ENCODE measurements around the gene PDE8A.
"Not testable (repeated sequence)": the region's sequence is repeated elsewhere in the genome, so short reads cannot be mapped to it uniquely, and the experiment has no call there.

Gene PDE8A

DNA sequence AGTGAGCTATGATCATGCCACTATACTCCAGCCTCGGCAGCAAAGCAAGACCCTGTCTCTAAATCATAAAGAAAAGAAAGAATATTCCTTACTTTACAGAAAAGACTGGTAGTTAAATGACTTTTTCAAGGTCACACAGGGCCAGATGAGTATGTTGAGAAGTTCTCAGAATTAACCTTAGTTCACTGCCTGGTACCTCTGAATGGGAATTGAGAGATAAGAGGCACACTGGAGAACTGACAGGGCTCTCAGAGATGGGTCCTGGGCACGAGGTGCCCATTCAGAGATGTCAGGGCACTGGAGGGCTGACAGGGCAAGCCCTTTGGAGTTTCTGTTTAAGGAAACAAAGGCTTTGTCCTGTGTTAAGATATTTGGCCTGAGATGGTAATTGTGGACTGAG is 157.7 kb downstream of the PDE8A start:
- no peak for DNase-seq

DNA sequence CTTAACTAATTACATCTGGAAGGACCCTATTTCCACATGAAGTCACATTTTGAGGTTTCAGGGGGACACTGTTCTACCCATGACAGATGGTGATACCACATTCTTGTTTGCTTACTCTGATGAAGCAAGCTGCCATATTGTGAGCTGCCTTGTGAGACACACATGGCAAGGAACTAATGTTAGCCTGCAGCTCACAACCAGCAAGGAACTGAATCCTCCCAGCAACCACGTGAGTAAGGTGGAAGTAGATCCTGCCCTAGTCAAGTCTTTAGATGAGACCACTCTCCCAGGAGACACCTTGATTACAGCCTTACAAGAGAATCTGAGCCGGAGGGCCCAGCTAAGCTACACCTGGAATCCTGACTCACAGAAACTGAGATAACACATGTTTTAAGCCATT is 160.1 kb downstream of the PDE8A start:
- no peak for DNase-seq

DNA sequence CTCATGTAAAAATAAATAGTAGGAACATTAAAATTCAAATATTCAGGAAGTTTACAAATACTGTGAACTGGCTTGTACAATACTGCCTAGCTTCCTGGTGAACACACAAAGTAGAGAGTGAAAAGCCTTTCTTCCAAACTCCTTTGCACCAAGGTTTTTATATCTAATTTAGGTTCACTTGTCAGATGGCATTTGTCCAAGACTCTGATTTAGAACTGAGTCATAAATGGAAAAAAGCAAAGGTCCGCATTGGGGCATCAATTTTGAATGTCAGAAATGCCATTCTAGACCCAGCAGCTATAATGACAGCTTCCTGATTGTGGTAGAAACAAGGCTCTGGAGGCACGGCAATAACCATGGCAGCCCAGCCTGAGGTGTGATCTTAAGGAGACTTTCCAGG is 160.7 kb downstream of the PDE8A start:
- no peak for DNase-seq

DNA sequence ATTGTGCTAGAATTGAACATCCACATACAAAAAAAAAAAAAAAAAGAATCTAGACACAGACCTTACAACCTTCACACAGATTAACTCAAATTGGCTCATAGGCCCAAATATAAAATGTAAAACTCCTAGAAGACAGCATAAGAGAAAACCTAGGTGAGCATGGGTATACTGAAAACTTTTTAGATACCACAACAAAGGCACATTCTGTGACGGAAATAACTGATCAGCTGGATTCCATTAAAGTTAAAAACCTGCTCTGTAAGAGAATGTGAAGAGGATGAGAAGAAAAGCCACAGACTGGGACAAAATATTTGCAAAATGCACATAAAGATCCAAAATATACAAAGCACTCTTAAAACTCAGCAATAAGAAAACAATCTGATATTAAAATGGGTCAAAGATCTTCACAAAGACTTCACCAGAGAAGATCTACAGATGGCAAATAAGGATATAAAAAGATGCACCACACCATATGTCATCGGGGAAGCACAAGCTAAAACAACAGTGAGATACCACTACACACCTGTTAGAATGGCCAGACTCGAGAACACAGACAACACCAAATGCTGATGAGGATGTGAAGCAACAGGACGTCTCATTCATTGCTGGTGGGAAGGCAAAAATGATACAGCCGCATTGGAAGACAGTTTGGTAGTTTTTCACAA is 167.9 kb downstream of the PDE8A start:
- DNase-seq: no peak

DNA sequence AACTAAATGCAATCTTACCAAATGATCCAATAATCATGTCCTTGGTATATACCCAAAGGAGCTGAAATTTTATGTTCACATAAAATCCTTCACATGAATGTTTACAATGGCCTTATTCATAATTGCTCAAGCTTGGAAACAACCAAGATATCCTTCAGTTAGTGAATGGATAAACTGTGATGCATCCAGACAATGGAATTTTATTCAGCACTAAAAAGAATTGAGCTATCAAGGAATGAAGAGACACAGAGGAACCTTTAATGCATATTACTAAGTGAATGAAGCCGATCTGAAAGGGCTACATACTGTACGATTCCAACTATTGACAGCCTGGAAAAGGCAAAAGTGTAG is 168.4 kb downstream of the PDE8A start:
- no peak for DNase-seq

DNA sequence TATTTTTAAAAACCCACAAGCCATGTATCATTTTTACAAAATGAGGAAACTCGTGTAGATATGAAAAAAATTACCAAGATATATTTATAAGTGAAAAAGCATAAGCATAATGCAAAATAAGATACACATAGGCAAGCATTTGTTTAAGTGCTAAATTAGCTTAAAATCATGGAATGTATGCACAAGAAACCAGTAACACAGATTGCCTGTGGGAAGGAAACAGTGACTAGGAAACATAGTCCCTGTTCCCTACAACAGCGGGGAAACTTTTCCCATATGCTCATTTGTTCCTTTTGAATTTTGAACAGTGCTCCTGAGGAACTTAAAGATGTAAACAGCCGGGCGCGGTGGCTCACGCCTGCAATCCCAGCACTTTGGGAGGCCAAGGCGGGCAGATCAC is 169.5 kb downstream of the PDE8A start:
- DNase-seq: no peak

DNA sequence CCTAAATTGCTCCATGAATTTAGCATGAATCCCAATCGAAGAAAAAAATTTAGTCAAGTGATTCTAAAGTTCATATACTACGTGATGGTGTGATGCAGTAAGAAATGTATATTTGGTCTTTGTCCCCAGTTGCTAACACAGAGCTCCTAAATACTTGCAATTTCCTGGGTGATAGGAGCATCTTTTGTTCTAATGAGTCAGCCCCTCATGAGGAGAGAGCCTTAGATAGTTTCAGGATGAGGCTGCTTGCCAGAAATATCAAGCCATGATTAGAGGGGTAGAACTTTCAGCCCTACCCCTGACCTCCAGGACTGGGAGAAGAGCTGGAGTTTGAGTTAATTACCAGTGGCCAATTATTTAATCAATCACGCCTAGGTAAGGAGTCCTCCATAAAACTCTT is 170.2 kb downstream of the PDE8A start:
- DNase-seq: no peak

DNA sequence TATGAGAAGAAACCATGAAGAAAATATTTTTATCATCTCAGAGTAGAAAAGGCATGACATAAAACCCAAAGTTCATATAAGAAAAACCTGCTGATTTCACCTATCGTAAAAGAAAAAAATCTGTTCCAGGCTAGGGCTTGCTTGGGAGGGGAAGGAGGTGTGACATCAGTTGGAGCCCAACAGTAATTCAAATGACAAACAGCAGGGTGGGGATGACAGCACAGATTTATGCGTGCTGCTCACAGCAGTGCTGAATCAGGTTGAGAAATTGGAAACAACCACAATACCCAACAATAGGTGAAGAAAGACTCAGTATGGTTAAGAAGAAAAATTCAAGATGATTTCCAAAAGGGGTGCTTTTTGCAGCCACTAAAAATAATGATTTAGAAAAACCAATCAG is 172.4 kb downstream of the PDE8A start:
- no peak for DNase-seq

DNA sequence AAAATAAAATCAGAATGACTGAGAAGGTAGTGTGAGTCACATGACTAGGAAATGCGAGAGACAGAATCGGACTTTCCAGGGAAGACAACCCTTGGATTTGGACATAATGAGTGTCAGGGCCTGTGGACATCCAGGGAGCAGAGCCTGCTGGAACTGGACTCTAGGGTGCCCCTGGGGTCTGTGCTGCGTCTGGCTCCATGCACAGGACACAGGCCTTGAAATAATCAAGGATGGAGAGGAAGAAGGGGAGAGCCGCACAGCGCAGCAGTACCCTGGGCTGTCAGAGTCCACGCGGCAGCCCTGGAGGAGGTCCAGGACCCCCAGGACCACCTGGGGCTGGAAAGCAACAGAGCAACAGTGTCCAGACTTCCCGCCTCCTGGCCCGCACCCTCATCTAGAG is 173.7 kb downstream of the PDE8A start:
- no peak for DNase-seq

DNA sequence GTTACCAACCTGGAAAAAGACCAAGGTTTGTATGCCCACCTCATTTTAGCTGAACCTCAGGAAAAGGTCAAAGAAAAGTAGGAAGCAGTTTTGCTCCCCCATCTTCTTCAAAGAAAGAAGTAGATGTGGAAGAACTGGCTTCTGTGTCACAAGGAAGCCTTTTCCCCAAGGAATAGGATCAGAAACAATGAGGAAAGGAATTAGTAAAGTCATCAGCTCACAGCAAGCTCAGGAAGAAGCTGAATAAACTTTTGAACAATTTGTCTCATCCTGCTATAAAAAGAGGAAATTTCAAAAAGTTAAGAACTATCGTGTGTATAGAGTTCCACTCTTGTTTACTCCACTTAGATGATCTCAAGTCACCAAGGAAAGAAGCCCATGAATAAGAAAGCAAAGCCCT is 174.2 kb downstream of the PDE8A start:
- DNase-seq: no peak

DNA sequence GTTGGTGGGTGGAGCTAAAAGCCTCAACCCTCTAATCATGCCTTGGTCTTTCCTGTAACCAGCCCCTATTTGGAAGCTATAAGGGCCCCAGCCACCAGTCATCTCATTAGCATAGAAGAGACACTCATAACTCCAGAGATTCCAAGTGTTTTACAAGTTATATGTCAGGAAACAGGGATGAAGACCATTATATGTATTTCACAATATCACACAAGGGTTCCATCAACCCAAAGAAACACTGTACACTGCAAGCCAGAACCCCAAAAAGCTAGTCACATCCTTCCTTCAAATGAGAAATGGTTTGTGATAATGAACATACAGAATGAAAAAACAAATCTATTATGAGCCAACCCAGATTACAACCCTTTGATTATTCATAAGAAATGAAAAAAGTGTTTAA is 175.7 kb downstream of the PDE8A start:
- no peak for DNase-seq

DNA sequence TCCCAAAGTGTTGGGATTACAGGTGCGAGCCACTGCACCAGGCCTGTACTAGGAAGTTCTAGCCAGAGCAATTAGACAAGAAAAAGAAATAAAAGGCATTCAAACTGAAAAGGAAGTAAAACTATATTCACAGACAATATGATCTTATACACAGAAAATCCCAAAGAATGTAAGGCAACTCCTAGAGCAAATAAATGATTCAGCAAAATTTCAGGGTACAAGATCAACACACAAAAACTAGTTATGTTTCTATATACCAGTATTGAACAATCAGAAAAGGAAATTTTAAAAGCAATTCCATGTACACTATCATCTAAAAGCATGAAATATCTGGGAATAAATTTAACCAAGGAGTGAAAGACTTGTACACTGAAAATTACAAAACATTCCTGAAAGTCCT is 180.6 kb downstream of the PDE8A start:
- no peak for DNase-seq

DNA sequence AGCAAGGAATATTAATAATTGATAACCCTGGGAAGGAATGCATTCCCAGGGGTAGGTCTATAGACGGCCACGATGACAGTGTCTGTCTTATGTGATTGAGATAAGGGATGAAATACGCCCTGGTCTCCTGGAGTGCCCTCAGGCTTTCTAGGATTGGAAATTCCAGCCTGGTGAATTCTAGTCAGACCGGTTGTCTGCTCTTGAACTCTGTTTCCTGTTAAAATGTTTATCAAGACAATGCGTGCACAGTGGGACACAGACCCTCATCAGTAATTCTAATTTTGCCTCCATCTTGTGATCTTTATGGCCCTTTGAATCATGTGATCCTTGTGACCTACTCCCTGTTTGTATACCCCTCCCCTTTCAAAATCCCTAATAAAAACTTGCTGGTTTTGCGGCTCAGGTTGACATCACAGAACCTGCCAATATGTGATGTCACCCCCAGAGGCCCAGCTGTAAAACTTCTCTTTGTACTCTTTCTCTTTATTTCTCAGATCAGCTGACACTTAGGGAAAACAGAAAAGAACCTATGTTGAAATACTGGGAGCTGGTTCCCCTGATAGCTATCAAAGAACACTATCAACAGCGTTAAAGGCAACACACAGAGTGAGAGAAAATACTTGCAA is 183.3 kb downstream of the PDE8A start:
- DNase-seq: no peak

DNA sequence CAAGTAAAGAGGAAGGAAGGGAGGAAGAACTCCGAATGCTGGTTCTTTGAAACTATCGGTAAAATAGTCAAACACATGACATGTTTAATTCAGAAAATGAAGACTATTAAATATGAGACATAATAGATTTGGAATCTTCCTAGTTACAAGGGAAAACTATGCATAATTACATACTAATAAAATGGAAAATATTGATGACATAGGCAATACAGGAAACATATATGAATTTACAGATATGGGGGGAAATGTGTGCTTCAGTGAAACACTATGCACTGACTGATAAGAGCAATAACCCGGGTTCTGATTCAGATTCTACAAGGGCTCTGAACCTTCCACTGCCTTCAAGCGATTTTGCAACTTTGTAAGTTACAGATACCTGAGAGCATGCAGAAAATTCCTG is 185.9 kb downstream of the PDE8A start:
- no peak for DNase-seq

DNA sequence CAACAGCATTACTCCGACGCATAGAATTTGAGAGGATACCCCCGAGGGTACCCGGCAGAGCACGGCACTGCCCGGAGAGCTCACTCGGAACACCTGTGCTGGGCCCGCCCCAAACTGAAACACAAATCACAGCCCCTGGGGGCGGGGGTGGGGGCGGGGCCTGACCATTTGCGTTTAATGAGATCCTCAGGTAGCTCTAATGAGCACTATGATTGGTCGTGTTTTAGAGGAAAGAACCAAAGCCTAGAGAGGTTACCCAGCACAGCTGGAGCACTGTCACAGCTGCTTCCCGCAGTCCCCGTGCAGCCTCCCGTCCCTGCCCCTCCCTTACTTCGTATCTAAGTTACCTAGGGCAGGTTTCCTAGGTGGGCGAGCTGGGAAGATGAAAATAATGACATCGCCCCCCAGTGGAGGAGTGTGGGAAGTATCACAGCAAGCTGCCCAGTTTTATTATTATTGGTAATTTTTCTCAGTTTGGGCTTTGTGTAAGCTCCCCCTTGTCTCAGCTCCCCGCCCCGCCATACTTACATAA is 187.1 kb downstream of the PDE8A start:
- peak in 2 of 4 experiments; percentile 9 to 31 for DNase-seq

DNA sequence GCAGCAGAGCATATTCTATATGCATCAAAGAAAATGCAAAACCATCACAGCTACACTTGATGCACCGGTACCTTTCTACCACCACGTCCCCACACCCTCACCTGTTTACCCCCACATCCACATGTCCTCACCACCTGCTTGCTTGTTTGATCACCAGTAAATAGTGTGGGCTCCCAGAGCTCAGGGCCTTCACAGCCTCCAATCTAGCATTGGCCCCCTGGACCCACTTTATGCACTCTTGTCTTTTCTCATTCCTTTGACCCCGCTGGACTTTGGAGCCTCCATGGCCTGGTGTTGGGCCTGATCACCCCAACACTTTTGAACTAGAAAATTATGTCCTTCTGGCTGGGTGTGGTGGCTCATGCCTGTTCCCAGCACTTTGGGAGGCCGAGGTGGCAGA is 190.1 kb downstream of the PDE8A start:
- no peak for DNase-seq

DNA sequence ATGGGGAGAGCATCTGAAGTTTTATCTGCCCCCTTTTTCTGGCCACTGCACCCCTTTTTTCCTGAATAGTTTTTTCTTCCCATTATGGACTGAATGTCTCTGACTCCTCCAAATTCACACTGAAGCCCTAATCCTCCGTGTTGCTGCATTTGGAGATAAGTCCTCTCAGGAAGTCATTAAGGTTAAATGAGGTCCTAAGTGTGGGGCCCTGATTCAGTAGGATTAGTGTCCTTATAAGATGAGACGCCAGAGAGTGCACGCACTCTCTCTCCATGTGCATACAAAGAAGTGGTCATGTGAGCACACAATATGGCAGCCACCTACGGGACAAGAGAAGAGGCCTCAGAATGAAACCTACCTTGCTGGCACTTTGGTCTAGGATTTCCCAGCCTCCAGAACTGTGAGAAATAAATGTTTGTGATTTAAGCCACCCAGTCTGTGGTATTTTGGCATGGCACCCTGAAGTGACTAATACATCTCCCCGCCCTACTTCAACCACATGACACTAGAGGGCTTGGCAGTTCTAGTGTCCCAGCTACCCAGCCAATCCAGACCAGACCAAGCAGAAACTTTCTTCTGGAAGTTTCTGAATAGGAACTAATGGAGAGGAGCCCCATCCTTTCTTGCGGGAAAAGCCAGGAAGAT is 191.3 kb downstream of the PDE8A start:
- DNase-seq: no peak

DNA sequence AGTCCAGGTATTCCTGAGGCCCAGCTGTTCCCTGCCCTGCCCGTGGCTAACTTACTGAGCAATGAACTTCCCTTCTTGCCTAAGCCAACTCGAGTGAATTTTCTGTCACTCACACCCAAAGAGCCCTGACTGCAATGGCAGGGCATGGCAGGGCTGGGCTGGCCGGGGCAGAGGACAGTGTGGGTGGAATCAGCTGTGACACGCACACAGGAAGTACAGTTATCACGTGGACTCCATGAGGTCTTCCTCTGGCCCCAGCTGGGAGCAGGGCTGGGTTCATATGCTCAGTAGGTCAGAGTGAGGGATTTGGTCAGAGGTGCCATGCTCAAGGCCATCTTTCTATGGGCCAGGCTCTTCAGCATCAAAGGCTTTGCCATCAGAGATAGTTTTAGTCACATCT is 192.0 kb downstream of the PDE8A start:
- DNase-seq: not testable (repeated sequence)

DNA sequence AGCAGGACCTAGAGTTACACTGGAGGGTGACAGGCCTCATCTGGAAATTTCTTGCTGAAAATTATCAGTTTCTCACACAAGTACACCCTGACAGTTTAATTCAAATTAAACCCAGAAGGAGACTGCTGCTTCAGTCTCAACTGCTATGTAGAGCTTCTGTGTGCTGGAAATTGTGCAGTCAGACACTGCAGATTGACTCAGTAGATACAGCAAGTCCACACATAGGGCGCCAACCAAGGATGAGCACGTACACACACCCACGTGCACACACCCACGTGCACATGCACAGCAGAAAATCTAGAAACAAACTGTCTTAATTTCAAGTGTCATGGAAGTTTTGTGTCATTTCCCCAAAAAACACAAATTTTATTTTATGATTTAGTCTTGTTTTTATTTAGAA is 192.9 kb downstream of the PDE8A start:
- DNase-seq: no peak

DNA sequence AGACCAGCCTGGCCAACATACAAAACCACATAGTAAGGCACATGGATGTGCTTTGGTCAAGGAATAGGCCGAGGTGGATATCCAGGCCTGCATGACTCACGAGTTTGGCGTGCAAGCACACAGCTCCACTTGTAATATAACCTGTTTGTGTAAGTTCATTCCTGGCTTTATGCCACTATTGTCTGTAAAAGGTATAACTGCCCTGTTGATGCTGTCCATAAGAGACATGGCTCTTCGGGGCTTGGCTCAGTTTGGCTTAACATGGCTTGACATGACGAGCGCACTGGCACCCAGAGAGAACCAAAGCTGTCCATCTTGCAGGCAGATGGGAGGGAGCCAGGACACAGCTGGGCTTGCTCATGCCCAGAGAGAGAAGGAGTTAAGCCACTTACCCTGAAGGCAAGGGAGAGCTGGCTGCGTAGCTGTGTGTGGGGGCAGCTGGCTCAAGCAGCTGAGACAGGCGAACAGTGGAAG is 195.4 kb downstream of the PDE8A start:
- DNase-seq: not testable (repeated sequence)

DNA sequence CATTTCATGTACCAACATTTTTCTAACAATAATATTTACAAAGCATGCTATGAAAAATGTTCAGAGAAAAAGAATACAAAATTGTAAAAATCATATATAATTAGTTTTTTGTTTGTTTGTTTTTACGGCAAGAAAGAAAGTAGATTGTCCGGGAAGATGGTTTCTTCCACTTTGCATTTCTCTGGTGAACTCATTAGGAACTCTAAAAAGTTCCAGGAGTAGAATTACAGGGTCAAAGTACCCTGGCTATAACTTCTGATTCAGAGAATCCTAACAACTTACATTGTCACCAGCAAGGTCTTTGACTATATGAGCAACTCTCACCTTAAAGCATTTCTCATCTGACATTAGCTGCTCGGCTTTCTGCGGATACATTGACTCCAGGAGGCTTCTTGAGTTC is 196.7 kb downstream of the PDE8A start:
- DNase-seq: no peak

DNA sequence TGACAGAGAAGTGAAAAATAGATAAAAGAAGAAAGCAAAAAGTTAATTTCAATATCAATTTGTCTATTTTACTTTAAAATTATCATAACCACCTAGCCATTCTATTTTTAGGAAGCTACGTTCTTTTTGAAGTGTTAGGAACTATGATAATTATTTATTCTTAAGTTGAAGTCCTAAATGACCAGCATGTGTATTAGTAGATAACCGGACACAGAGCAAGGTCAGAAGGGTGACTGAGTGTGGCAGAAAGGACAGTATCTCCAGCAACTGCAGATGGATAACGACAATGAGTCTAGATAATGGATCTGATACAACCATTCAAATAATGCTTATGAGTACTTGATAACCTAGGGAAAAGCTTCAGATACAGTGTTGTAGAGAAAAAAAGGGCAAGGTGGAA is 198.0 kb downstream of the PDE8A start:
- no peak for DNase-seq

DNA sequence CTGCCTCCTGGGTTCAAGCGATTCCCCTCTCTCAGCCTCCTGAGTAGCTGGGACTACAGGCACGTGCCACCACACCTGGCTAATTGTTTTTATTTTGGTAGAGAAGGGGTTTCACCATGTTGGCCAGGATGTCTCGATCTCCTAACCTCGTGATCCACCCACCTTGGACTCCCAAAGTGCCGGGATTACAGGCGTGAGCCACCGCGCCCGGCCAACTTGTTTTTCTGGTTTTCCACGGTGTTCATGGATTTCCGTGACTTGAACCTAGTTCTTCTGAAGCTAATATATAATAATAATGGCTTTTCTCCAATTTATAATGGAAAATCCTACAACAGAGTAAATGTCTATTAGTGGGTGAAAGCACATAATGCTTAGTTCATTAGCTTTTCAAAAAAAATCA is 203.7 kb downstream of the PDE8A start:
- not testable (repeated sequence) for DNase-seq

DNA sequence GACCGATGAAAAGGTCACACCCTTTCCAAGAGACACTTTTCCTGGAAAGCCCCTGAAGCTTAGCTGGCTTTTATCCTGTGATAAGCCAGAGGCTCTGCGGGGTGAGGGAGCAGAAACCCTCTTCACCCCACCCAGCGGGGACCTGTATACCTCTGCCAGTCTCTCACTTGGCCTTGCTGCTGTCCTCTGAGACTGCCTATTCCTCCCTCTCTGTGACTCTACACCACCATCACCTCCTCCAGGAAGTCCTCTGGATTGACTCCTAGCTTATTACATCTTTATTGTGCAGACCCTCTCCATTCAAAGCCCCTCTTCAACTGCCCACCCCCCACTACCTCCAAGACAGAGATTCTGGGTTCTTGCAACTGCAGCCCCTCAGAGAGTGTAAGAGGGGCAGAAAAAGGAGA is 206.5 kb downstream of the PDE8A start:
- DNase-seq: not testable (repeated sequence)

All from activated naive CD4-positive, alpha-beta T cell (primary cell).